MM.1S (cell line): ENCODE results near the gene EPHA6.

Experiments used
- DNase-seq: peaks from one replicate; pipeline ENCODE4 v3.0.0-alpha.2; 2015
- H2AFZ ChIP-seq: fragments of 300-600 bp; sonication (generic); 2 replicates; pipeline ENCODE4 v1.6.0; 2016; ENCODE audit warnings: antibody characterized with exemption, low read length
- H3F3A ChIP-seq: fragments of 300-600 bp; sonication (generic); 2 replicates; pipeline ENCODE4 v1.6.1; 2016; ENCODE audit warnings: mild to moderate bottlenecking, antibody characterized with exemption, low read length, moderate library complexity, mixed read lengths; ENCODE audit not compliant: insufficient read depth
- H3K27ac ChIP-seq: fragments of 300-600 bp; sonication (generic); 2 replicates; pipeline ENCODE4 v1.5.1; 2016; ENCODE audit warnings: mild to moderate bottlenecking, low read length
- H3K27me3 ChIP-seq: fragments of 300-600 bp; sonication (generic); replicated peaks from 2 replicates; pipeline ENCODE4 v1.6.0; 2016; ENCODE audit warnings: low read length; ENCODE audit not compliant: insufficient read depth
- H3K36me3 ChIP-seq: fragments of 300-600 bp; sonication (generic); replicated peaks from 2 replicates; pipeline ENCODE4 v1.6.1; 2016; ENCODE audit warnings: mild to moderate bottlenecking, low read length, mixed read lengths; ENCODE audit not compliant: insufficient read depth
- H3K4me1 ChIP-seq: fragments of 300-600 bp; sonication (generic); 2 replicates; pipeline ENCODE4 v1.6.1; 2016; ENCODE audit warnings: low read length, mixed read lengths
- H3K4me2 ChIP-seq: fragments of 300-600 bp; sonication (generic); 2 replicates; pipeline ENCODE4 v1.6.0; 2016; ENCODE audit warnings: low read depth, low read length
- H3K4me3 ChIP-seq: fragments of 300-600 bp; sonication (generic); 2 replicates; pipeline ENCODE4 v1.5.1; 2016; ENCODE audit warnings: low read length, mixed read lengths
- H3K79me2 ChIP-seq: fragments of 300-600 bp; sonication (generic); 2 replicates; pipeline ENCODE4 v1.6.1; 2016; ENCODE audit warnings: mixed run types, low read length, mixed read lengths
- H3K9ac ChIP-seq: fragments of 300-600 bp; sonication (generic); 2 replicates; pipeline ENCODE4 v1.6.1; 2016; ENCODE audit warnings: low read length, mixed read lengths
- H3K9me2 ChIP-seq: fragments of 300-600 bp; sonication (generic); replicated peaks from 2 replicates; pipeline ENCODE4 v1.6.1; 2016; ENCODE audit warnings: mild to moderate bottlenecking, low read length, mixed read lengths; ENCODE audit not compliant: insufficient read depth
- H3K9me3 ChIP-seq: fragments of 300-600 bp; sonication (generic); replicated peaks from 2 replicates; pipeline ENCODE4 v1.6.1; 2016; ENCODE audit warnings: mild to moderate bottlenecking, low read length, mixed read lengths; ENCODE audit not compliant: insufficient read depth
- H4K20me1 ChIP-seq: fragments of 300-600 bp; sonication (generic); 2 replicates; pipeline ENCODE4 v1.6.1; 2016; ENCODE audit warnings: mild to moderate bottlenecking, low read length, moderate library complexity, mixed read lengths; ENCODE audit not compliant: insufficient read depth
- CTCF ChIP-seq: fragments of 300-600 bp; sonication (generic); IDR thresholded peaks from 2 replicates; pipeline ENCODE4 v1.5.1; 2016; ENCODE audit warnings: antibody characterized with exemption, low read length, mixed read lengths
- EZH2 ChIP-seq: fragments of 300-600 bp; sonication (generic); optimal IDR thresholded peaks from 2 replicates; pipeline ENCODE3; 2017; ENCODE audit warnings: low read depth, mild to moderate bottlenecking, antibody characterized with exemption, low read length, mixed read lengths
- EZH2phosphoT487 ChIP-seq: fragments of 300-600 bp; sonication (generic); IDR thresholded peaks from 2 replicates; pipeline ENCODE4 v1.6.1; 2018; ENCODE audit warnings: antibody characterized with exemption, low read length

The EPHA6 gene

GRCh38 chr3:97197830-97198229 is 383.4 kb downstream of the EPHA6 start:
- H4K20me1 ChIP-seq, result no peaks in the 10 kb centered on the region
- H3K4me2 ChIP-seq, result no peak overlapping the region
- no peaks in the 10 kb centered on the region for H3F3A ChIP-seq
- no peaks in the 10 kb centered on the region for H3K27me3 ChIP-seq
- no peaks in the 10 kb centered on the region for H3K9me2 ChIP-seq
- no peaks in the 10 kb centered on the region for H3K36me3 ChIP-seq
- H3K27ac ChIP-seq, result no peak overlapping the region
- no peak for DNase-seq
- H2AFZ ChIP-seq, result no peak overlapping the region
- no peaks in the 10 kb centered on the region for H3K79me2 ChIP-seq
- H3K4me3 ChIP-seq, result no peak overlapping the region
- no peaks in the 10 kb centered on the region for H3K4me1 ChIP-seq
- no peaks in the 10 kb centered on the region for H3K9me3 ChIP-seq
- H3K9ac ChIP-seq, result no peak overlapping the region
- TF ChIP-seq CTCF, result no peak
- TF ChIP-seq EZH2, result no peak
- no peak for TF ChIP-seq EZH2phosphoT487

- Histone ChIP-seq H3K4me3 (no peak overlapping the region), H3K9me2 (no peaks in the 10 kb centered on the region), H3K36me3 (no peaks in the 10 kb centered on the region), H3K4me2 (no peak overlapping the region), H4K20me1 (no peaks in the 10 kb centered on the region), H3K79me2 (no peaks in the 10 kb centered on the region), H3F3A (no peaks in the 10 kb centered on the region), H3K9ac (no peak overlapping the region), H3K27me3 (no peaks in the 10 kb centered on the region), H3K27ac (no peak overlapping the region), H3K9me3 (no peaks in the 10 kb centered on the region), H3K4me1 (no peaks in the 10 kb centered on the region), H2AFZ (no peak overlapping the region)
- no peak for DNase-seq
- TF ChIP-seq EZH2phosphoT487 (no peak), CTCF (no peak), EZH2 (no peak)
Observed at GRCh38 chr3:97200387-97200786, 386.0 kb downstream of the EPHA6 start.

GRCh38 chr3:97201814-97202213 is 387.4 kb downstream of the EPHA6 start:
- TF ChIP-seq EZH2phosphoT487 (no peak), EZH2 (no peak)
- no peak overlapping the region for H3K4me3 ChIP-seq
- H3K27me3 ChIP-seq, result no peaks in the 10 kb centered on the region
- no peak overlapping the region for H2AFZ ChIP-seq
- H3K9me2 ChIP-seq, result no peaks in the 10 kb centered on the region
- H3F3A ChIP-seq, result no peaks in the 10 kb centered on the region
- H3K36me3 ChIP-seq, result no peaks in the 10 kb centered on the region
- no peak overlapping the region for H3K9ac ChIP-seq
- H3K4me1 ChIP-seq, result no peaks in the 10 kb centered on the region
- no peak overlapping the region for H3K27ac ChIP-seq
- H3K79me2 ChIP-seq, result no peaks in the 10 kb centered on the region
- H3K9me3 ChIP-seq, result no peaks in the 10 kb centered on the region
- H4K20me1 ChIP-seq, result no peaks in the 10 kb centered on the region
- no peak overlapping the region for H3K4me2 ChIP-seq
- no peak for DNase-seq

- no peak overlapping the region for H3K4me2 ChIP-seq
- no peak overlapping the region for H2AFZ ChIP-seq
- H3K4me3 ChIP-seq, result no peak overlapping the region
- no peak for DNase-seq
- no peaks in the 10 kb centered on the region for H4K20me1 ChIP-seq
- TF ChIP-seq EZH2phosphoT487, result no peak
- TF ChIP-seq EZH2, result no peak
- TF ChIP-seq CTCF, result no peak
- no peaks in the 10 kb centered on the region for H3K9me2 ChIP-seq
- H3F3A ChIP-seq, result no peaks in the 10 kb centered on the region
- no peak overlapping the region for H3K9ac ChIP-seq
- H3K4me1 ChIP-seq, result no peaks in the 10 kb centered on the region
- H3K79me2 ChIP-seq, result no peaks in the 10 kb centered on the region
- no peaks in the 10 kb centered on the region for H3K27me3 ChIP-seq
- H3K27ac ChIP-seq, result no peak overlapping the region
- no peaks in the 10 kb centered on the region for H3K36me3 ChIP-seq
- H3K9me3 ChIP-seq, result no peaks in the 10 kb centered on the region
Observed at GRCh38 chr3:97228966-97229365, 414.6 kb downstream of the EPHA6 start.
